CD4-positive, alpha-beta T cell treated with Interleukin-4 for 4 hours (primary cell): ENCODE measurements around the gene CTCFL.
"Not testable (repeated sequence)": the region's sequence is repeated elsewhere in the genome, so short reads cannot be mapped to it uniquely, and the experiment has no call there.

Experiments used
- DNase-seq: peaks from one replicate; pipeline ENCODE4 v3.0.0-alpha.2; 2020

Gene CTCFL

DNA sequence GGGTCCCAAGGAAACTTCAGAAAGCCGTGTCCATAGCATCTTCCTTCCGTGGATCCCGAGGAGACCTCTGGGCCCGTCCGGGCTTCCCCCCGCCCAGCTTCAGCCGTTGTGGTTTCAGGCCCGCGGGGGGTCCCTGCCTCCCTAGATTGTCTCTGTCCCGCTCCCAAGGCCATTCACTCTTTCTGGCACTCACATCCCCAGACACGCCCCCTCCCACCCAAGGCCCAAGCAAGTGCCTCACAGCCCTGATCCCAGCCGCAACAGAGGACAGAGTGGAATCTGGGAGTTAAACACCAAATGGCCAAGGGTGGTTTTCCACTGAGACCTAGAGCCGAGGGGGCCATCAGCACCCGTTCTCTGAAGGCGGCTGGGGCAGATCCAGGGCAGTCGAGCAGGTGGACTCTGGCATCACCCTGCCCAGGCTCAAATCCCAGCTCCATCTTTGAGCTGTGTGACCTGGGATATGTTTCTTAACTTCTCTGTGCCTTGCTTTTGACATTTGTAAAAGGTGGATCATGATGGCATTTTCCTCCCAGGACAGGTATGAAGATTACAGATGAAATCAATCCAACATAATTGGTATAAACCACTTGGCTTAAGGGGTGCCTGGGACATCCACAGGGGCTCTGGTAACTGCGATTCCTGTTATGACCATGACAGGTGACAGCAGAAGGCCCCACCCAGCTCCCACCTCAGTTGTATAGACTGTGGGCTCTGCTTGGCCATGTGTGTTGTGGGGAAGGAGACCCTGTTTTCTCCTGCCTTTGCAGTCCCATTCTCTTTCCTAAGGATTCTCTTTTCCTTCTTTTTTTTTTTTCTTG, 48.1 kb downstream of the CTCFL start:
- DNase-seq: no peak

DNA sequence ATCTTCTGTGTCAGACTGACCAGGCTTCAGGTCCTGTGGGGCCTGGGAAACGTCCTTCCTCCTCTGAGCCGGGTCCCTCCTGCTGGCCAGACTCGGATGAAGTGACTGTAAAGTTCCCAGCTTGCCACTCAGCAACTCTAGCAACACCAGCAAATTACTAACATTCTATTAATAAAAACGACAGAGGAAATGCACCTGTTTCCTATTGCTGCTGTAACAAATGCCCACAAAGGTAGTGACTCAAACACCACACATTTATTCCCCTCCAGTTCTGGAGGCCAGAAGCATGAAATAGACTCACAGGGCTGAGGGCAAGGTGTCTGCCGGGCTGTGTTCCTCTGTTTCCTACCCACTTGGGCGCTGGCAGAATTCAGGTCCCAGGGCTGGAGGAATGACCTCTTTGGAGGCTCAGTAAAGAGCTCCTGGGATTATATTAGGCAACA, 48.8 kb downstream of the CTCFL start:
- no peak for DNase-seq

DNA sequence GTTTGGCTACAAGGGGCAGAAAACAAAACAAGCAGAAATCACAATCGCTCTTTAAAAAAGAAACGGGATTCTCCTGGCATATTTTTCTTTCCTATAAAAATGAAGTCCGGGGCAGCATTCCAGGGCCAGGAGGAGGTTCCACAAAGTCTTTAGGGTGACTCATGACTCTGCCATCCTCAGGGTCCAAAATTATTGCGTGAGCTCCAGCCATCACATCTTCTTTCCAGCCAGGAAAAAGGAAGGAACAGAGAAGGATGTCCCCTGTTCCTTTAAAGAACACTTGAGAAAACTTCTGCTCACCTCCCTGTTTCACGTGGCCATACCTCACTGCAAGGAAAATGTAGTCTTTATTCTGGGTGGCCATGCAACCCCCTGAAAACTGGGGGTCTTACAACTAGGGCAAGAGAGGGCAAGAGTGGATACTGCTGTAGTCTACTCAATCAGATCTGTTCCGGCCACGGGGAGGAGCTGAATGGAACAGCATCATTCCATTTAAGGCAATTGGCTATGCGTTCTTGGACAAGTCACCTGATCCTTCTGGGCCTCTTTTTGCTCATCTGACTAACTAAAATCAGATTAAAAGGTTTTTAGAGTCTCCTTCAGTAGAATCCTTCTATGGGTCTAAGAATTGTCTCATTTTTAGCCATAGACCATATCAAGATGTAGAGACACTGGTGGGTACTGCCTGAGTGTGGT, 49.4 kb downstream of the CTCFL start:
- DNase-seq: no peak

DNA sequence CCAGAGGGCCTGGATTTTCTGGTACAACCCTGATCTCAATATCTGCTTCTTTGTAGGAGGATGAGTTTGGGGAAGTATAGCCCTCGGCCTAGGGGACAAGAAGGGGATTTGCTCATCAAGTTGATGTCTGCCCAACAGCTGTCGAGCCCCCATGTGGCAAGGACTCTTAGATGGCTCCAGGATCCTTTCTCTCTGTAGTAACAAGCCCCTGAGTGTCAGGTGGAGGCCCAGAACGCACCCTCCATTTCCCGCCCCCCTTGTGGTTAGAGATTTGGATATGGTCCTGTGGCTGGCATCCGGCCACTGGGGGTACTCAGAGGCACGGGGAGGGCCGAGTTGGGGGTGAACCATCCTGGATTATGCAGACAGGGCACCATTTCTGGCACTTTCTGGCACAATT, 50.1 kb downstream of the CTCFL start:
- DNase-seq: no peak

DNA sequence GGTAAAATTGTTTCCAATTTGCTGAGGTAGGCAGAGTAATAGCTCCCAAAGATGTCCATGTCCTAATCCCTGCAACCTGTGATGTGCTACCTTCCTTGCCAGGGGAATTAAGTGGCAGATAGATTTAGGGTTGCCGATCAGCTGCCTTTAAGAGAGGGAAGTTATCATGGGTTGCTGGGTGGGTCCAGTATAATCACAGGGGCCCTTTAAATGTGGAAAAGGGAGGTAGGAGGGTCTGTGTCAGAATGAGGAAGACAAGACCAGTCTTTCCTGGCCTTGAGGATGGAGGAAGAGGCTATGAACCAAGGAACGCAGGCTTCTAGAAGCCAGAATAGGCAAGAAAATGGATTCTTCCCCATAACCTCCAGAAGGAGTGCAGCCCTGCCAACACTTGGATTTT, 50.7 kb downstream of the CTCFL start:
- no peak for DNase-seq

DNA sequence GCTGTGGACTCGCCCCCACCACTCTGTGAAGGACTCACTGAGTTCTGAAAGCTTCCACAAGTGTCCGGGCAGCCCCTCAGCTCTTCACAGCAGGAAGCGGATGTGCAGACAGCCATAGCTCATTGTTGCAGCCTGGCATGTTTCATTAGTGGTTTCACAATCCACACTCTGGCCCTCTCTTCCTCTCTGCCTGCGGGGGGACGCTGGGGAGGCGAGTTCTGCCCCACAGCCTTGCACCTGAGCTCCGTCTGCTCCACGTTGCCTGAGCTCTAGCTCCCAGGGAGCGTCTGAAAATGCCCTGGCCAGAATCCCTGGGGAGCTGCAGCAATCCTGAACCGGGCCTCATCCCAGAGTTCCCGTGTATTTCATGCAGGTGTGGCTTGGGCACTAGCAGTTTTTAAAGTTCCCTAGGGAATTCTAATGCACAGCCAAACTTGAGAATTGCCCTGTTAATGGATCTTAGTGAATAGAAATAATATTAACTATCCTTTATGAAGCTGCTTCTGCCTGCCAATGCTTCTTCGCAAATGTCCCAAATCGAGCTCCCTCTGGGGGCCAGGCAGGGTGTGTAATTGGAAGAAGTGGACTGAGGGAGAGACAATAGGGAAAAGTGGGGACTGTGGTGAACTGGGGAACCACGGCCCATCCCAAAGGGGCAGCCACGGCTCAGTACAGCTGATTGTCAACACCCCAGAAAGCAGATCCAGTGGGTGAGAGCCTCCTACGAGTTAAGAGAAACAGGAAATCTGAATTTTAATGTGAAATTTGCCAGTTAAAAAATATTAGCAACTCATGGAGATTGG, 51.5 kb downstream of the CTCFL start:
- DNase-seq: peak; percentile 18

DNA sequence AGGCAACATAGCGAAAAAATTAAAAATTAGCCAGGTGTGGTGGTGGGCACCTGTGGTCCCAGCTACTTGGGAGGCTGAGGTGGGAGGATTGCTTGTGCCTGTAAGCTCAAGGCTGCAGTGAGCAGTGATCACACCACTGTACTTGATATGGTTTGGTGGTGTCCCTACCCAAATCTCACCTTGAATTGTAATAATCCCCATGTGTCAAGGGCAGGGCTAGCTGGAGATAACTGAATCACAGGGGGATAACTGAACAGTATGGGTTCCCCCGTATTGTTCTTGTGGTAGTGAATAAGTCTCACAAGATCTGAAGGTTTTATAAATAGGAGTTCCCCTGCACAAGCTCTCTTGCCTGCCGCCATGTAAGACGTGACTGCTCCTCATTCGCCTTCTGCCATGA, 52.5 kb downstream of the CTCFL start:
- not testable (repeated sequence) for DNase-seq

DNA sequence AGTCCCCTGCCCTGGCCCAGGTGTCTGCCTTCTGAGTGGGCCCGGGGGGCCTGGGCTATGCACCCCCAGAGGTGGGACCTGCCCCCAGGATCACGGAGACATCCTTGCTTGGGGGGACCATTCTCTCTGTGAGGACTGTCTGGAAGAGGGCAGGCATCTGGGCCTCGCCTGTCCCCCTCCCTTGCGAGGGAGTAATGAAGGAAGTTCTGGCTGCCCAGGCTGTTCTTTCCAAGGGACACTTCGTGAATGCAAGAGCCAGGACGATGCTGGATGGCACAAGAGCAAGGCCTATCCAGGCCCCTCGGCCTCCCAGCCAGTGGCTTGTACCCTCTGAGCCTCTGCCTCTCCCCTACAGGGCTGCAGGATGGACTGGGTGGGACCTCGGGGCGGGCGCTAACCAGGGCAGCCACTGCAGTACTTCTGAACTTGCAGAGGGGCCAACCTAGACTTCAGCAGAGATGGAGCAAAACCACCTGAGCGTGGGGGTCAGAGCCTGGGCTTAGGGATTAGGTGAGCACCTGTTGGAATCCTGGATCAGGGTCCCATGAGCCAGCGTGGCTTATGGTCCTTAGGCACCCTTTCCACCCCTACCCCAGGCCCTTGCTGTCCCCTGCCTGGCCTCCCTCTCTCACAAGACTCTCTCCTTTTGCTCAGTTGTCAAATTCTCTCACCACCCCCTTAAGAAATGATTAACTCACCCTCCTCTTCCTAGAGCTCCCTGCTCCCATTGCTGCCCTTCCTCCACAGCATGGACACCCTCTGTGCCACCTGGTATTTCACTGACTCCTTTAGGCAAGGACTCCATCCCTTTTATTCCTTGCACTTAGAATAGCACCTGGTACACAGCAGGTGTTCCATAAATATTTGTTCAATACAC, 53.2 kb downstream of the CTCFL start:
- no peak for DNase-seq

DNA sequence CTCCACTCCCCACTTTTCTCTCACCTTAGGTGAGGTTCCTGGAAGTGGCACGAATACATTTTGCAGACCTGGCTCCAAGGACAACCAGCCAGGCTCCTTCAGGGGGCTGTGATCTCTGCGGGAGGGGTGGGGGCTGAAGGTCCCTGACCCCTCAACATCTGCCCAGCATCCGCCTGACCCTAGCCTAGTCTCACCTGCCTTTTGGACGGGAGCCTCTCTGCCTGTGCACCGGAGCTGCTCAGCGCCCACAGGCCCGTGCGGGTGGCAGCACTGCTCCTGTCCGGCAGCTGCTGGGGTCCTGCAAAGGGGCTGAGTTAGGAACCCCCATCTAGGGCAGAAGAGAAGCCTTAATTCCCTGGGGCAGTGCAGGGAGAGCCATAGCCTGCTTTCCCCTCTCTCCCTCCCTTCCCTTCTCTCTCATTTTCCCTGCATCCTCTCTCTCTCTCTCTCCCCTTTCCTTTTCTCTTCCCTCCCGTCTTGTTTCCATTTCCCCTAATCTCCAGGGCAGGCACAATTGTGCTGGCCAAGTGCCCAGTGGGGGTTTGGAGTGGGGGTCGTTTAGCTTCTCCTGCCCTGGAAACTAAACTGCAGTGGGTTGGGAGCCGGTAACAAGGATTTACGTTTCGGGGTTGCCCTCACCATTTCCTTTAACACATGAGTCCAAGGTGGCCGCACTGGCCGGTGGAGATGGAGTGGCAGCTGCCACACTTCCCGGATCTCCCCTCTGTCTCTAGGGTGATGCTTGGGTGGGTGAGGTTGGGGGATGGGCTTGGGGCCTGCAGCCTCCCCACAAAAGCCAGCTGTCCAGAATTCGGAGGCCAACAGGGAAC, 54.1 kb downstream of the CTCFL start:
- DNase-seq: no peak

DNA sequence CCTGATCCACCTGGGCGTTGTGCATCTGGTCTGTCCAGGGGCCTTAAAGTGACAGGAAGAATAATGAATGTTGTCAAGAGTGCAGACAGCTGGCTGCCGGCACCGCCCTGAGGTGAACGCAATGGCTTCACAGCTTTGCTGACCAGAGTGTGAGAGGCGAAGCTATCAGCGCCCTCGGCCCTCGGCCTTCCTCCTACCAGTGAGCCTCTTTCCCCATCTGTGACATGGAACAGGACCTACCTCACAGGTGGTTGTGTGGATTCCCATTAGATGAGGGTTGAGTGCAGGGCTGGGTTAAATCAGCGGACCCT, 54.8 kb downstream of the CTCFL start:
- DNase-seq: no peak

DNA sequence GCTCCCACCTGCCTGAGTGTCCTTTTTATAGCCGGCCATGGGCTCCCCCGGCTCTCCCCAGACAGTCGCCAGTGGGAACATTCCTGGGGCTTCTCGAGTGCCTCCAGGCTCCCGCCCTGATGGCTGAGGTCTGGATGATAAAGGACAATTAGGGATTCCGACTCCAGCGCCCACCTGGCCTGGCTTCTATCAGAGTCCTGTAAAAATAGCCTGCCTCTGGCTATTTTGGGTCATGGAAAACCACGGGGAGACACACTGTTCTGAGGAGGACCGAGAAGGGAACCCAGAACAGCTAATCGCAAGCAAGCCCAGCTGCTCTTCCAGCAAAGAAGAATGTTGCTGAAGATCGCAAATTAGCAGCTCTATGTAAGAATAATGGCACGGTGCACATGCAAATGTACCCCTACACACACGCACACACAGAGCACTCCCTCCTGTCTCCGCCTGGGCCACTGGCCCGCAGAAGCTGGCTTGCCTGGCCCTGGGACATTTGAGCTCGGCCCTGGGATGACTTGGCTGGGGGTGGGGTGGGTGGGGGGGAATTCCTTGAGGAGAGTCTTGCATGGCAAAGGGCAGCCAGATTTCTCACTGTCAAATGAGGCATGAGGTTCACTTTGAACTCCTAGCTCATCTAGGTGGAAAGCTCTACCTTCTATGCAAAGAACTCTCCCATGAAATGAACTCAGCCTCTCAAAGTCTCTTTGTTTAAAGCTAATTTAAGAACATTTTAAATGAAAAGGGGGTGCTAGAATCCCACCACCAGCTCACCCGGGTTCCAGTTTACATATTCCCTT, 55.3 kb downstream of the CTCFL start:
- DNase-seq: no peak

DNA sequence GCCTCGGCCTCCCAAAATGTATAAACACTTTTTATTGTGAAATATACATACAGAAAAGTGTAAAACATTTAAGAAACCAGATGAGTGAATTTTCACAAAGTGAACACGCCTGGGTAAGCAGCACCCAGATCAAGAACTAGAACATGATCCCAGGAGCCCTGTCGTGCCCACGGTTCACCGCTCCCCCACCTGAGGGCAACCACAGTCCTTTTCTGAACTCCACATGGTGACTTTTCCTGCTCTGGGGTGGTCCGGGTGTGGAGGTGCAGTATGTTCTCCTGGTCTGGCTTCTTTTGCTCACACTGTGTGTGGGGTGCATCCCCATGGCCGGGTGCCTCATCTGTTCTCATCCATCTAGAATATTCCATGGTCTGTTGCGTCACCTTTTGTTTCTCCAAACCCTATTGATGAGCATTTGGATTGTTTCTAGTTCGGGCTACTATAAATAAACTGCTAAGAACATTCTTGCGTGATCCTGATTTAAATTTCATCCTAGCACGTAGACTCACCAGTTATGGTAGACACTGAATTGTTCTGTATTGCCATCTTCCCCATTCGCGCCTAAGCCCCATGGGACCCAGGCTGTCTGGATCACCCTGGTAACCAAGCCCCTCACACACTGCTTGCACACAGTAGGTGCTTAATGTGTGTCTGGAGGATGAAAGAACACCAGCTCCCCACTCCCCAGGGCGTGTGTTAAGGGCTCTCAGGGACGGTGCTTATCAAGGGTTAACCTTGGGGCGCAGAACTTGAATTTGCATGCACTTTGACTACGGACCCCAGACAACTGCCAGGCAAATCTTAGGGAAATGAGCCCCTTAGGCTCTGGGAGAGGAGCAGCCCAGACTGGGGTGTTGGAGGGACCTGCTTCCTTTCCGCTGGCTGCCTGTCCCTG, 56.2 kb downstream of the CTCFL start:
- DNase-seq: no peak

DNA sequence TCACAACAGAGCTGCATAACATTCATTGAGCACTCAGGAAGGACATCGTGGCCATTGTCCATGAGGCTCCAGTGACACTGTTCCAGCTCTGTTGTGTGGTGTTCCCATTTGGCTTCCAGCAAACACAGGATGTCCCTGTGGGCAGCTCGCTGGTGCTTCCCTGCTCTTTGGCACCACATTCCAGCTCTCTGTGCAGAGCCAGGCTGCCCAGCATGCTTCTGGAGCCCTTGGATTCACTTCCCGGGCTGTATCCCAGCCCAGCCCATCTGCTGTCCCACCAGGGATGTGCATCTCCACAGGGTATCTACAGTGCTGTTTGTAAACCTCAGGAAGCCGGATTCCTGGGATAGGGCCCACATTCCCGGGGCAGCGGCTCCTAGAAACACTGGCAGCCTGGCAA, 57.2 kb downstream of the CTCFL start:
- DNase-seq: no peak

DNA sequence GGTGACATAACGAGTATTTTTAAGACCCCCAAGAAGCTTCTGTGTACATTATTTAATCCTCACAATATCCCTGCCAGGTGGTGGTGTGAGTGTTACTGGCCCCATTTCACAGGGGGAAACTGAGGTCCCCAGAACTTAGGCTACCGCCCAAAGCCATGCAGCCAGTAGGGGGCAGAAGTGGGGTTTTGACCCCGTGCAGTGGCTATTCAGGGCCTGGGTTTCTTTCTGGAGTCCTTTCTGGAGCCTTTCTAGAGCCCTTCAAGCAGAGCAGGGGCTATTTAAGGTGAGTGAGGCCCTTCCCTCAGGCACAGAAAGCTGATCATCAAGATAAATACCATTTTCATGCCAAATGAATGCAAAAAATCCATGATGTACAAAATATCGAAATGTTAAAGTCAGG, 59.0 kb downstream of the CTCFL start:
- DNase-seq: no peak

DNA sequence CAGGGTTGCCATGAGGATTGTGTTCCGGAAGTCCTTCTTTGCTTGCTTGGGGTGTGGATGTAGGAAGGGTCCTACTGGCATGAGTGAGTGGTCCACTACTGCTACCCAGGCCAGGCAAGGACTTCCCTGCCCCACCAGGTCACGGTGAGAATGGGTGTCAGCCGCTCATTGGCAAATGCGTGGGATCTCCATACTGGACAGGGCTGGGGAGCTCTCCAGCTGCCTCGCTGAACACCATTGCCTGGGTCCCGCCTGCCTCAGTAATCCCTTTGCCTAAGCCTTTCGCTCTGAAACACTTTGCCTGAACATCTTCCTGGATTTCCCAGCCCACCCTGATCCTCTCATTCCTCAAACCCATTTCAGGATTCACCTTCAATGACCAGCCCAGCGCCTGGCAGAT, 59.5 kb downstream of the CTCFL start:
- DNase-seq: no peak

DNA sequence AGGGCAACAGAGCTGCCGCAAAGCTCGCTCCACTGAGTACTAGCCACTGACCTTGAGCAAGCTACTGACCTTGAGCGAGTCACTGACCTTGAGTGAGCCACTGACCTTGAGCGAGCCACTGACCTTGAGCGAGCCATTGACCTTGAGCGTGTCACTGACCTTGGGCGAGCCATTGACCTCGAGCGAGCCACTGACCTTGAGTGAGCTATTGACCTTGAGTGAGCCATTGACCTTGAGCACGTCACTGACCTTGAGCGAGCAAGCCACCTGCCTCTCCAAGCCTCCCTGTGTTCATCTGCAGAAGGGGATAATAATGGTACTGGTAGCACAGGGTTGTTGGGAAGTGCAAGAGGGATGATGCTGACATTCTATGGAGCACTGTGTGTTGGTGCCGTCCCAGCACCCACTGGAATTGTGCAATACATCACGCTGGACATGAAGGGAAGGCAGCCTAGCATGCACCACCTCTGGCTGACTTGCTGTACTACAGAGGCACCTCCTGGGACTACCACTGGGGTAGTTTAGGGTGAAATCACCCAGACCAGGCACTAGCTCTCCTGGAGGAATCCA, 60.2 kb downstream of the CTCFL start:
- no peak for DNase-seq

DNA sequence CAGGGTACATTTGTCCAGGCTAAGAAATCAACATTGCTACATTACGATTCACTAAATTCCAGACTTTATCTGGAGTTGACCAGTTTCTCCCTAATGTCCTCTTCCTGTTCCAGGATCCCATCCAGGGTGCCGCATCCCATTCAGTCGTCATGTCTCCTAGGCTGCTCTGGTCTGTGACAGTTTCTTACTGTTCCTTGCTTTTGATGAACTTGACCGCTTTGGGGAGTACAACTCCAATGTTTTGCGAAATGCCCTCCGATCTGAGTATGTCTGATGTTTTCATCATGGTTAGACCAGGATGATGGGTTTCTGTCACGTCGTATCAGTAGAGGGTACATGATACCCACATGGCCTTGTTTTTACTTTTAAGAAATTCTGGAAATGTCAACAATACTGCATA, 62.2 kb downstream of the CTCFL start:
- DNase-seq: no peak

DNA sequence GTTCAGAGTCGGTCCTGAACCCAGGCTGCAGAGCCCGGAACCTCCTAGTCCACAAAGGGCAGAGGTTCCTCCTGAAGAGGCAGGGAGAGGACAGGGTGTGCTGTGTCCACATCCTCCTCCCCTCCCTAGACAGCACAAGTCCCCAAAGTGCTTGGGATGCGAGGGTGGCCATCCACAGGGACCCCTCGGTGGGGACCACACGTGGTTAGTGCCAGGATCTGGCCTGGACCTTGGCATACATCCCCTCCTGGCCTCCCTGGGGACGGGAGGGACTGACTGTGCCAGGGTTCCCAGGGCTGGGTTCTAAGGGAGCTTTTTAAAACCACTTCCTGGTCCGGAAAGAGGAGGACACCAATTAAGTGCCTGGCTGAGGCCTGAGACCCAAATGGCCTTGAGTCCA, 63.2 kb downstream of the CTCFL start:
- no peak for DNase-seq

DNA sequence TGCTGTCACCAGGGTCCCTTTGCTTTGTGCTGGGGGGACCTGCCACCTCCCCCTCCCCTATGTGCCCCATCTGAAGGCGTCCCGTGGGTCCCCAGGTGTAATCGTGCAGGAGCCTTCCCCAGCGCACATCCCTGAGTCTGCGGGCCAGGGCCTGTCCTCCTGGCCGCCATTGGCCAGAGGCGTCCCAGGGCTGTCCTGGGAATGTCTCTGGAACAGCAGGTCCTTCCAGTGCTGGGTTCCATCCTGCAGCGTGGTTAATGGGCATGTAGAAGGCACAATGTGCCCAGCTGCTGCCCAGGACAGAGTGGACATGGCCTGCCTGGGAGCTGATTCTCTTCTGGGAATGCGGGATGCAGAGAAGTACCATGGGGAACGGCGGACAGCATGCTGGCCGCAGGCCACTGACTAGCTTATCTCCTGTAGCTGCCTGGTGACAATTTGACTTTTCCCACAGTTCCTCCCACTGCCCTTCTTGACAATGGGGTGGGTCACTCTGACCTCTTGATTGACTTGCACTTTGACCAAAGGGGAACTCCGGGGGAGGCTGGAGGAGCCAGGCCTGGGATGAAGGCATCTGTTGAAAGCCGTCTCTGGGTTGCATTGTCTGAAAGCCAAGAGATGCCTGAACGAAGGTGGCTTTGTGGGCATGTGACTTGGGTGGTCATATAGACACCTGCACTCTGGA, 64.0 kb downstream of the CTCFL start:
- DNase-seq: no peak
